WERI-Rb-1 (cell line): ENCODE measurements around the gene ZNF248.

Experiments used
- DNase-seq: peaks from one replicate; pipeline ENCODE4 v3.0.0-alpha.2; 2020
- H3K27ac ChIP-seq: fragments of 250-450 bp; sonication (Bioruptor Pico); 2 replicates; pipeline ENCODE4 v1.5.1; 2020; ENCODE audit warnings: mild to moderate bottlenecking, moderate library complexity
- H3K27me3 ChIP-seq: fragments of 250-450 bp; sonication (Bioruptor Pico); 2 replicates; pipeline ENCODE4 v1.5.1; 2021; ENCODE audit warnings: mild to moderate bottlenecking, low read depth, moderate library complexity; ENCODE audit not compliant: insufficient read depth, severe bottlenecking
- H3K36me3 ChIP-seq: fragments of 250-450 bp; sonication (Bioruptor Pico); 2 replicates; pipeline ENCODE4 v1.5.1; 2020; ENCODE audit warnings: mild to moderate bottlenecking, moderate library complexity
- H3K4me3 ChIP-seq: 2 replicates; pipeline ENCODE4 v1.5.1; 2011; ENCODE audit warnings: low read depth, mild to moderate bottlenecking, control low read depth, low read length
- H3K9me3 ChIP-seq: fragments of 250-450 bp; sonication (Bioruptor Pico); 2 replicates; pipeline ENCODE4 v1.5.1; 2021; ENCODE audit warnings: mild to moderate bottlenecking, moderate library complexity; ENCODE audit not compliant: severe bottlenecking
- CTCF ChIP-seq: IDR thresholded peaks from 2 replicates; pipeline ENCODE4 v1.5.1; 2011; ENCODE audit warnings: low read depth, mild to moderate bottlenecking, control low read depth, inconsistent platforms, low read length

The ZNF248 gene

GRCh38 chr10:37754538-37755323 is 102.7 kb downstream of the ZNF248 start:
- peak; percentile 93 for TF ChIP-seq CTCF
- Histone ChIP-seq H3K9me3 (no peaks in the 10 kb centered on the region), H3K4me3 (no peak overlapping the region), H3K27ac (no peak overlapping the region), H3K36me3 (no peaks in the 10 kb centered on the region), H3K27me3 (no peaks in the 10 kb centered on the region)
- peak; percentile 70 for DNase-seq

- H3K27ac ChIP-seq = no peak overlapping the region
- peak; percentile 47 for TF ChIP-seq CTCF
- no peaks in the 10 kb centered on the region for H3K36me3 ChIP-seq
- H3K9me3 ChIP-seq = no peaks in the 10 kb centered on the region
- peak; percentile 30 for DNase-seq
- no peaks in the 10 kb centered on the region for H3K27me3 ChIP-seq
- no peak overlapping the region for H3K4me3 ChIP-seq
Measured at GRCh38 chr10:37752334-37752875, 105.0 kb downstream of the ZNF248 start.

- no peak for DNase-seq
- Histone ChIP-seq H3K27me3 (no peaks in the 10 kb centered on the region), H3K4me3 (no peak overlapping the region), H3K9me3 (no peaks in the 10 kb centered on the region), H3K36me3 (no peaks in the 10 kb centered on the region), H3K27ac (no peak overlapping the region)
- no peak for TF ChIP-seq CTCF
Measured at GRCh38 chr10:37748170-37748569, 109.2 kb downstream of the ZNF248 start.

- Histone ChIP-seq H3K27ac (peak overlapping the region; percentile 81; the same call in 1 of the 2 replicates), H3K4me3 (no peak overlapping the region), H3K27me3 (no peaks in the 10 kb centered on the region), H3K9me3 (no peaks in the 10 kb centered on the region), H3K36me3 (no peaks in the 10 kb centered on the region)
- DNase-seq = peak; percentile 50
- no peak for TF ChIP-seq CTCF
Measured at GRCh38 chr10:37747081-37747480, 110.3 kb downstream of the ZNF248 start.

- Histone ChIP-seq H3K36me3 (no peaks in the 10 kb centered on the region), H3K27ac (no peak overlapping the region), H3K4me3 (no peak overlapping the region), H3K9me3 (no peaks in the 10 kb centered on the region), H3K27me3 (no peaks in the 10 kb centered on the region)
- no peak for DNase-seq
- no peak for TF ChIP-seq CTCF
Measured at GRCh38 chr10:37741831-37742230, 115.6 kb downstream of the ZNF248 start.
